Endothelial cell of umbilical vein (primary cell): ENCODE results near the gene NARS2. TPM values are rescaled to one million over a fixed set of nuclear protein-coding genes. Genes with fewer than 3 reads are reported as not detected.

Source experiments
- BruUV-seq: library from RNA; stranded (reverse); fragments of 400-500 nt; replicated peaks from 2 replicates; lab custom pipeline; 2021; lab: Mats Ljungman, UMichigan
- CTCF ChIA-PET: fragments of 300-600, 350-600 bp; sonication (Branson Sonifier 250); formaldehyde crosslinking; loops from one replicate; lab custom pipeline; 2021; ENCODE audit warnings: antibody characterized with exemption, inconsistent platforms; lab: Charles Lee
- POLR2A ChIA-PET: fragments of 300-600, 350-600 bp; sonication (Branson Sonifier 250); formaldehyde crosslinking; loops from one replicate; lab custom pipeline; 2021; ENCODE audit warnings: antibody characterized with exemption, inconsistent platforms; lab: Charles Lee
- DNase-seq: peaks from one replicate; pipeline ENCODE4 v3.0.0-alpha.2; 2011; ENCODE audit warnings: low read depth, low spot score
- FAIRE-seq: peaks from 2 replicates; lab custom pipeline; 2011; peaks lifted over from hg19 to GRCh38; lab: Jason Lieb, UNC
- H2AFZ ChIP-seq: 2 replicates; pipeline ENCODE4 v1.6.0; 2012; ENCODE audit warnings: low read depth, low read length, control low read depth, inconsistent platforms
- H3K27ac ChIP-seq: 2 replicates; pipeline ENCODE4 v1.5.1; 2011; ENCODE audit warnings: low read depth, mild to moderate bottlenecking, control low read depth, low read length, moderate library complexity; ENCODE audit not compliant: insufficient read depth
- H3K27me3 ChIP-seq, 2 experiments: 2 replicates each; pipeline versions ENCODE4 v1.6.0 to v1.6.1; 2011; ENCODE audit warnings: low read length in 2 of 2, mixed read lengths in 1 of 2; ENCODE audit not compliant: control insufficient read depth in 2 of 2, insufficient read depth in 2 of 2
- H3K36me3 ChIP-seq, 2 experiments: 2 replicates in 1 of 2; 3 replicates in 1 of 2; pipeline ENCODE4 v1.5.1; 2011; ENCODE audit warnings: low read length in 2 of 2, mild to moderate bottlenecking in 1 of 2, moderate library complexity in 1 of 2; ENCODE audit not compliant: control insufficient read depth in 2 of 2, insufficient read depth in 2 of 2; ENCODE audit errors: extremely low read depth in 1 of 2
- H3K4me1 ChIP-seq: 3 replicates; pipeline ENCODE4 v1.5.1; 2011; ENCODE audit warnings: mild to moderate bottlenecking, low read length; ENCODE audit not compliant: control insufficient read depth, insufficient read depth; ENCODE audit errors: extremely low read depth
- H3K4me2 ChIP-seq: 2 replicates; pipeline ENCODE4 v1.6.1; 2011; ENCODE audit warnings: low read length, control low read depth, mixed read lengths; ENCODE audit not compliant: insufficient read depth
- H3K4me3 ChIP-seq, 3 experiments: fragments of 200-600 bp in 1 of 3; sonication (generic), shearing (Covaris generic) in 1 of 3; replicated peaks in 1 of 3; 2 replicates each; pipeline ENCODE4 v1.5.1; 2011 to 2016; ENCODE audit warnings: control low read depth in 3 of 3, low read length in 3 of 3, mild to moderate bottlenecking in 2 of 3, inconsistent platforms in 1 of 3, low read depth in 1 of 3, moderate library complexity in 1 of 3; ENCODE audit not compliant: insufficient read depth in 1 of 3
- H3K79me2 ChIP-seq: 2 replicates; pipeline ENCODE4 v1.6.0; 2012; ENCODE audit warnings: low read length, inconsistent platforms; ENCODE audit not compliant: control insufficient read depth, insufficient read depth
- H3K9ac ChIP-seq: replicated peaks from 2 replicates; pipeline ENCODE3; 2011; ENCODE audit warnings: low read length, control low read depth; ENCODE audit not compliant: insufficient read depth; ENCODE audit errors: extremely low read depth
- H3K9me1 ChIP-seq: replicated peaks from 3 replicates; pipeline ENCODE4 v1.6.0; 2011; ENCODE audit warnings: mild to moderate bottlenecking, low read length; ENCODE audit not compliant: control insufficient read depth, insufficient read depth; ENCODE audit errors: extremely low read depth
- H3K9me3 ChIP-seq: replicated peaks from 2 replicates; pipeline ENCODE4 v1.5.1; 2012; ENCODE audit warnings: low read length, inconsistent platforms; ENCODE audit not compliant: control insufficient read depth, insufficient read depth
- H4K20me1 ChIP-seq: replicated peaks from 2 replicates; pipeline ENCODE3; 2011; ENCODE audit warnings: mild to moderate bottlenecking, low read length; ENCODE audit not compliant: control insufficient read depth, insufficient read depth; ENCODE audit errors: extremely low read depth
- CTCF ChIP-seq, 2 donors: IDR thresholded peaks; 1 replicate in 1 of 2; 2 replicates in 1 of 2; pipeline ENCODE4 v1.5.1; 2011; ENCODE audit warnings: low read length in 2 of 2, mild to moderate bottlenecking in 2 of 2, moderate library complexity in 2 of 2, control low read depth in 1 of 2, inconsistent platforms in 1 of 2, low read depth in 1 of 2; ENCODE audit not compliant: insufficient read depth in 1 of 2; ENCODE audit errors: extremely low read depth in 1 of 2
- FOS ChIP-seq: IDR thresholded peaks from 2 replicates; pipeline ENCODE4 v1.6.1; 2011; ENCODE audit warnings: mild to moderate bottlenecking, low read length, moderate library complexity, borderline replicate concordance; ENCODE audit not compliant: insufficient read depth
- GATA2 ChIP-seq: IDR thresholded peaks from 2 replicates; pipeline ENCODE4 v1.7.0; 2011; ENCODE audit warnings: low read depth, mild to moderate bottlenecking, moderate library complexity, mixed read lengths, low read length; ENCODE audit not compliant: insufficient read length, insufficient read depth
- JUN ChIP-seq: IDR thresholded peaks from 2 replicates; pipeline ENCODE4 v1.6.1; 2011; ENCODE audit warnings: borderline replicate concordance, low read depth; ENCODE audit not compliant: insufficient read length, insufficient read depth
- MYC ChIP-seq: IDR thresholded peaks from one replicate; pipeline ENCODE4 v1.6.1; 2011; ENCODE audit warnings: mild to moderate bottlenecking, low read depth, low read length
- POLR2A ChIP-seq: IDR thresholded peaks from 2 replicates; pipeline ENCODE4 v1.6.1; 2012; ENCODE audit warnings: low read depth, mild to moderate bottlenecking, control low read depth, low read length
- POLR2AphosphoS5 ChIP-seq: IDR thresholded peaks from 2 replicates; pipeline ENCODE4 v1.6.1; 2012; ENCODE audit warnings: low read depth, mild to moderate bottlenecking, control low read depth, low read length, moderate library complexity; ENCODE audit not compliant: insufficient read depth
- dilution Hi-C: fragments of 300-500 bp; cut with MboI; formaldehyde crosslinking; loops from one replicate; pipeline ENCODE4 v1.15.0; 2019; ENCODE audit warnings: low sequenced_read_pairs; ENCODE audit not compliant: extremely low pct_ligation_motif_present
- intact Hi-C: fragments of 100-400 bp; cut with micrococcal nuclease; formaldehyde crosslinking; loops from one replicate; pipeline ENCODE4 v1.10.0; 2022
- polyA plus RNA-seq, 4 experiments: library from polyadenylated mRNA; depleted of rRNA in 3 of 4; stranded (reverse) in 3 of 4; unstranded in 1 of 4; fragments of >200 nt; gene quantifications; 2 replicates each; pipeline versions ENCODE4 v1.2.1 to v1.2.3, GENCODE V29; 2011 to 2012; ENCODE audit warnings: missing spikeins in 1 of 4
- total RNA-seq: library from RNA; stranded (reverse); gene quantifications from 2 replicates; pipeline ENCODE4 v1.2.3, GENCODE V29; 2021
- TF ChIP-seq, protein P1 (sequence below): IDR thresholded peaks from 2 replicates; pipeline ENCODE4 v1.6.1; 2011; ENCODE audit not compliant: insufficient read depth, insufficient read length

NARS2 gene
- total and polyA plus RNA-seq, 2 donors (not counting 3 experiments of a cell fraction or from before 2014, with no cell fraction given) = 6.9 to 16.7 TPM

- POLR2A ChIA-PET = interaction anchor here (0.7 kb wide), 1 partner anchor 12 kb away, joined by 4 read pairs; no protein-coding TSS in a partner anchor
Observed at GRCh38 chr11:78432956-78433355, 141.7 kb downstream of the NARS2 start.

More at GRCh38 chr11:78432956-78433355, 141.7 kb downstream of the NARS2 start:
- no peaks in the 10 kb centered on the region for H3K9me1 ChIP-seq
- intact Hi-C loops (loop anchor here (1.0 kb wide), 2 partner anchors 14 to 205 kb away; no protein-coding TSS in a partner anchor), dilution Hi-C loops (no loop called here)
- H3K4me3 ChIP-seq = no peak overlapping the region
- no peaks in the 10 kb centered on the region for H3K4me1 ChIP-seq
- no peak for FAIRE-seq
- BruUV-seq = no TSS peak
- DNase-seq = no peak
- CTCF ChIA-PET = interaction anchor here (0.7 to 6.3 kb wide), 17 partner anchors 10 to 356 kb away, joined by 3 to 100 read pairs (median 4); partner anchors contain the start of gene GAB2
- no peak overlapping the region for H3K9ac ChIP-seq
- H3K27ac ChIP-seq = no peak overlapping the region
- H3K4me2 ChIP-seq = no peak overlapping the region
- no peak overlapping the region for H2AFZ ChIP-seq
- H3K27me3 ChIP-seq = no peaks in the 10 kb centered on the region
- no peaks in the 10 kb centered on the region for H3K9me3 ChIP-seq
- no peaks in the 10 kb centered on the region for H4K20me1 ChIP-seq
- H3K36me3 ChIP-seq = no peaks in the 10 kb centered on the region
- no peak for TF ChIP-seq POLR2AphosphoS5
- no peak for TF ChIP-seq FOS
- no peak for TF ChIP-seq JUN
- TF ChIP-seq CTCF (IDR thresholded peaks at IDR 0.05; ENCODE audit: extremely low read depth in 1 of 2, insufficient read depth in 1 of 2, low read depth in 1 of 2, low read length in 2 of 2) = no peak
- TF ChIP-seq, protein P1, sequence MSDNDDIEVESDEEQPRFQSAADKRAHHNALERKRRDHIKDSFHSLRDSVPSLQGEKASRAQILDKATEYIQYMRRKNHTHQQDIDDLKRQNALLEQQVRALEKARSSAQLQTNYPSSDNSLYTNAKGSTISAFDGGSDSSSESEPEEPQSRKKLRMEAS = no peak
- no peak for TF ChIP-seq MYC
- TF ChIP-seq GATA2 = no peak
- TF ChIP-seq POLR2A = no peak
- H3K79me2 ChIP-seq = no peaks in the 10 kb centered on the region
